SK-N-SH (cell line): Measurements from ENCODE around the gene PELI2. TPM values are rescaled to one million over a fixed set of nuclear protein-coding genes. Genes with fewer than 3 reads are reported as not detected.

Experiments
- CTCF ChIA-PET: fragments of 300-600, 350-600 bp; formaldehyde crosslinking; extraction: SDS; loops from one replicate; lab custom pipeline; 2021; lab: Yijun Ruan, JAX
- POLR2A ChIA-PET: fragments of 350-600 bp; sonication (Branson Sonifier 250); formaldehyde crosslinking; extraction: SDS; loops from one replicate; lab custom pipeline; 2020; ENCODE audit warnings: antibody characterized with exemption, inconsistent platforms; lab: Yijun Ruan, JAX
- DNase-seq: peaks from one replicate; pipeline ENCODE4 v3.0.0; 2012
- H2AFZ ChIP-seq: fragments of 200-600 bp; sonication (generic); 2 replicates; pipeline ENCODE4 v1.8.1; 2016; ENCODE audit warnings: antibody characterized with exemption, mild to moderate bottlenecking, low read depth
- H3F3A ChIP-seq: fragments of 200-600 bp; sonication (generic); replicated peaks from 2 replicates; pipeline ENCODE3; 2016; ENCODE audit warnings: antibody characterized with exemption, mild to moderate bottlenecking; ENCODE audit not compliant: insufficient read depth
- H3K27ac ChIP-seq, 2 experiments: fragments of 200-500 bp in 1 of 2; fragments of 200-600 bp in 1 of 2; sonication (Bioruptor generic) in 1 of 2; sonication (generic), shearing (Covaris generic) in 1 of 2; 2 replicates each; pipeline versions ENCODE4 v1.5.1 to v1.6.1; 2014 to 2016; ENCODE audit warnings: low read depth in 2 of 2, inconsistent platforms in 1 of 2, low read length in 1 of 2, mild to moderate bottlenecking in 1 of 2, mixed read lengths in 1 of 2
- H3K27me3 ChIP-seq: fragments of 200-600 bp; sonication (generic), shearing (Covaris generic); 2 replicates; pipeline ENCODE4 v1.6.1; 2016; ENCODE audit warnings: mixed run types; ENCODE audit not compliant: insufficient read depth
- H3K36me3 ChIP-seq, 2 experiments: fragments of 200-500 bp in 1 of 2; fragments of 200-600 bp in 1 of 2; sonication (Bioruptor generic) in 1 of 2; sonication (generic) in 1 of 2; replicated peaks in 1 of 2; 2 replicates each; pipeline versions ENCODE3 to v1.5.1; 2014 to 2016; ENCODE audit warnings: low read length in 1 of 2, mild to moderate bottlenecking in 1 of 2; ENCODE audit not compliant: insufficient read depth in 2 of 2, control insufficient read depth in 1 of 2
- H3K4me1 ChIP-seq, 2 experiments: fragments of 200-500 bp in 1 of 2; fragments of 200-600 bp in 1 of 2; sonication (Bioruptor generic) in 1 of 2; sonication (generic), shearing (Covaris generic) in 1 of 2; 2 replicates each; pipeline versions ENCODE4 v1.5.1 to v1.6.1; 2014 to 2016; ENCODE audit warnings: low read depth in 1 of 2, low read length in 1 of 2, mixed run types in 1 of 2; ENCODE audit not compliant: insufficient read depth in 2 of 2, control insufficient read depth in 1 of 2
- H3K4me2 ChIP-seq: fragments of 200-600 bp; sonication (generic), shearing (Covaris generic); 2 replicates; pipeline ENCODE4 v1.6.1; 2017; ENCODE audit warnings: mixed run types
- H3K4me3 ChIP-seq, 2 experiments: fragments of 200-500 bp in 1 of 2; fragments of 200-600 bp in 1 of 2; sonication (Bioruptor generic) in 1 of 2; sonication (generic), shearing (Covaris generic) in 1 of 2; 2 replicates each; pipeline versions ENCODE4 v1.5.1 to v1.8.1; 2014 to 2016; ENCODE audit warnings: low read depth in 2 of 2, inconsistent platforms in 1 of 2, low read length in 1 of 2, mild to moderate bottlenecking in 1 of 2, mixed read lengths in 1 of 2, moderate library complexity in 1 of 2
- H3K79me2 ChIP-seq: fragments of 200-600 bp; sonication (generic); 2 replicates; pipeline ENCODE4 v1.8.1; 2017; ENCODE audit warnings: mild to moderate bottlenecking; ENCODE audit not compliant: insufficient read depth
- H3K9ac ChIP-seq: fragments of 200-600 bp; sonication (generic); 2 replicates; pipeline ENCODE4 v1.6.1; 2017; ENCODE audit warnings: mixed run types
- H3K9me2 ChIP-seq: fragments of 200-600 bp; sonication (generic); 2 replicates; pipeline ENCODE4 v1.6.1; 2017; ENCODE audit warnings: mixed run types
- H3K9me3 ChIP-seq: fragments of 200-600 bp; sonication (generic); 2 replicates; pipeline ENCODE4 v1.6.1; 2017; ENCODE audit warnings: mixed run types, mild to moderate bottlenecking, moderate library complexity
- H4K20me1 ChIP-seq: fragments of 200-600 bp; sonication (generic); 2 replicates; pipeline ENCODE4 v1.6.1; 2017; ENCODE audit warnings: mild to moderate bottlenecking, mixed run types; ENCODE audit not compliant: insufficient read depth
- EP300 ChIP-seq, 2 experiments: IDR thresholded peaks; 2 replicates each; pipeline versions ENCODE4 v1.4.0 to v1.6.1; 2012; ENCODE audit warnings: borderline replicate concordance in 1 of 2, low read depth in 1 of 2, low read length in 1 of 2
- EZH2phosphoT487 ChIP-seq: fragments of 200-600 bp; sonication (generic); IDR thresholded peaks from 2 replicates; pipeline ENCODE4 v1.6.1; 2017; ENCODE audit warnings: low read depth, mixed run types, mild to moderate bottlenecking, antibody characterized with exemption, moderate library complexity, borderline replicate concordance
- FOXM1 ChIP-seq: IDR thresholded peaks from 2 replicates; pipeline ENCODE4 v1.4.0; 2012; ENCODE audit warnings: low read depth, mild to moderate bottlenecking
- GATA2 ChIP-seq: sonication (generic); formaldehyde crosslinking; IDR thresholded peaks from 2 replicates; pipeline ENCODE4 v1.5.0; 2020; ENCODE audit warnings: mild to moderate bottlenecking, missing genetic modification reagents
- PBX3 ChIP-seq: IDR thresholded peaks from 2 replicates; pipeline ENCODE4; 2012
- WGBS: methylation state at CpG from one replicate; pipeline ENCODE4 v1.1.6; 2017; ENCODE audit warnings: low lambda C conversion rate; 5-methylcytosine and 5-hydroxymethylcytosine counted together
- polyA plus RNA-seq, 3 experiments: library from polyadenylated mRNA; depleted of rRNA; stranded (reverse); fragments of >200 nt; gene quantifications; 2 replicates each; pipeline ENCODE4 v1.2.3, GENCODE V29; 2012
- TF ChIP-seq, protein P1 (sequence below): fragments of 200-600 bp; sonication (generic); IDR thresholded peaks from 2 replicates; pipeline ENCODE4 v1.6.1; 2017; ENCODE audit warnings: antibody characterized with exemption, mild to moderate bottlenecking, moderate library complexity

PELI2 gene
- polyA plus RNA-seq, 1 of the 3 experiments (the other 2 are of a cell fraction): not detected

- POLR2A ChIA-PET: no interaction called here
- H3K4me1 ChIP-seq: peaks cover 3 to 4% of the 10 kb centered on the region in 2 experiments; a peak in 2 of 4 replicates
- H3K27ac ChIP-seq: no peak overlapping the region
- H4K20me1 ChIP-seq: no peaks in the 10 kb centered on the region
- H3K9me3 ChIP-seq: no peaks in the 10 kb centered on the region
- H2AFZ ChIP-seq: 0 out of 2 replicates have a peak overlapping the region, but pooled peaks have one; percentile 35
- H3K4me3 ChIP-seq: peak overlapping the region in 1 of 2 experiments; percentile 32; a peak in 2 of 4 replicates
- 4% methylated on average over 27 of the region's 53 CpGs for WGBS
- no peaks in the 10 kb centered on the region for H3K79me2 ChIP-seq
- H3K4me2 ChIP-seq: peak overlapping the region; percentile 62; the same call in 1 of the 2 replicates
- DNase-seq: peak; percentile 50
- H3K27me3 ChIP-seq: peaks cover 71% of the 10 kb centered on the region
- H3K9ac ChIP-seq: no peak overlapping the region
- H3F3A ChIP-seq: no peaks in the 10 kb centered on the region
- H3K36me3 ChIP-seq: no peaks in the 10 kb centered on the region
- CTCF ChIA-PET: no interaction called here
- TF ChIP-seq EZH2phosphoT487: peak; percentile 88; the same call in 1 of the 2 replicates
- TF ChIP-seq GATA2 (CRISPR knock-in tag): no peak
- TF ChIP-seq EP300 (IDR thresholded peaks at IDR 0.05; ENCODE audit: borderline replicate concordance in 1 of 2, low read depth in 1 of 2, low read length in 1 of 2): no peak
- TF ChIP-seq, protein P1, sequence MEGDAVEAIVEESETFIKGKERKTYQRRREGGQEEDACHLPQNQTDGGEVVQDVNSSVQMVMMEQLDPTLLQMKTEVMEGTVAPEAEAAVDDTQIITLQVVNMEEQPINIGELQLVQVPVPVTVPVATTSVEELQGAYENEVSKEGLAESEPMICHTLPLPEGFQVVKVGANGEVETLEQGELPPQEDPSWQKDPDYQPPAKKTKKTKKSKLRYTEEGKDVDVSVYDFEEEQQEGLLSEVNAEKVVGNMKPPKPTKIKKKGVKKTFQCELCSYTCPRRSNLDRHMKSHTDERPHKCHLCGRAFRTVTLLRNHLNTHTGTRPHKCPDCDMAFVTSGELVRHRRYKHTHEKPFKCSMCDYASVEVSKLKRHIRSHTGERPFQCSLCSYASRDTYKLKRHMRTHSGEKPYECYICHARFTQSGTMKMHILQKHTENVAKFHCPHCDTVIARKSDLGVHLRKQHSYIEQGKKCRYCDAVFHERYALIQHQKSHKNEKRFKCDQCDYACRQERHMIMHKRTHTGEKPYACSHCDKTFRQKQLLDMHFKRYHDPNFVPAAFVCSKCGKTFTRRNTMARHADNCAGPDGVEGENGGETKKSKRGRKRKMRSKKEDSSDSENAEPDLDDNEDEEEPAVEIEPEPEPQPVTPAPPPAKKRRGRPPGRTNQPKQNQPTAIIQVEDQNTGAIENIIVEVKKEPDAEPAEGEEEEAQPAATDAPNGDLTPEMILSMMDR: no peak
- no peak for TF ChIP-seq PBX3
- no peaks in the 10 kb centered on the region for H3K9me2 ChIP-seq
These were observed 1.2 kb downstream of the PELI2 start for GRCh38 chr14:56119201-56119981.

GRCh38 chr14:56120091-56120691 is 2.0 kb downstream of the PELI2 start:
- CTCF ChIA-PET: no interaction called here
- Histone ChIP-seq H2AFZ (no peak overlapping the region), H3K9ac (no peak overlapping the region), H3F3A (no peaks in the 10 kb centered on the region), H3K4me1 (peaks cover 3 to 4% of the 10 kb centered on the region in 2 experiments; a peak in 2 of 4 replicates), H3K27ac (no peak overlapping the region), H4K20me1 (no peaks in the 10 kb centered on the region), H3K9me2 (no peaks in the 10 kb centered on the region), H3K4me2 (no peak overlapping the region), H3K9me3 (no peaks in the 10 kb centered on the region), H3K27me3 (peaks cover 73% of the 10 kb centered on the region), H3K79me2 (no peaks in the 10 kb centered on the region), H3K36me3 (no peaks in the 10 kb centered on the region), H3K4me3 (no peak overlapping the region)
- POLR2A ChIA-PET: no interaction called here
- TF ChIP-seq FOXM1: no peak
- peak; percentile 15 for DNase-seq
- 13% methylated on average over 13 of the region's 13 CpGs for WGBS
